Stimulated activated CD4-positive, alpha-beta T cell treated with anti-CD3 and anti-CD28 coated beads, TNF-alpha, amount 100 ng/mL, for 1 hour (primary cell): ENCODE results near the gene CYP26C1.
"Not testable (repeated sequence)": the region's sequence is repeated elsewhere in the genome, so short reads cannot be mapped to it uniquely, and the experiment has no call there.

Source experiments
- DNase-seq, 3 donors: peaks; one replicate each; pipeline ENCODE4 v3.0.0-alpha.2; 2020; ENCODE audit warnings: low read depth in 3 of 3, low spot score in 1 of 3

Gene CYP26C1

GRCh38 chr10:93076871-93077270 lies 16.3 kb downstream of the CYP26C1 start:
- DNase-seq = no peak

GRCh38 chr10:93077860-93078337 lies 17.3 kb downstream of the CYP26C1 start:
- no peak for DNase-seq

GRCh38 chr10:93079663-93080349 lies 19.2 kb downstream of the CYP26C1 start:
- no peak for DNase-seq

GRCh38 chr10:93080350-93081046 lies 19.9 kb downstream of the CYP26C1 start:
- DNase-seq = peak; percentile 8 to 31 (median 10)

- no peak for DNase-seq
These were observed 20.7 kb downstream of the CYP26C1 start for GRCh38 chr10:93081318-93081717.

- no peak for DNase-seq
These were observed 21.2 kb downstream of the CYP26C1 start for GRCh38 chr10:93081834-93082233.

GRCh38 chr10:93083743-93084539 lies 23.3 kb downstream of the CYP26C1 start:
- DNase-seq = no peak

- DNase-seq = no peak
These were observed 24.8 kb downstream of the CYP26C1 start for GRCh38 chr10:93085272-93085859.

- DNase-seq = no peak
These were observed 25.7 kb downstream of the CYP26C1 start for GRCh38 chr10:93086289-93086688.

- DNase-seq = no peak
These were observed 27.2 kb downstream of the CYP26C1 start for GRCh38 chr10:93087846-93088245.

- no peak for DNase-seq
These were observed 27.9 kb downstream of the CYP26C1 start for GRCh38 chr10:93088466-93088865.

GRCh38 chr10:93090619-93091018 lies 30.0 kb downstream of the CYP26C1 start:
- no peak for DNase-seq

GRCh38 chr10:93091960-93092359 lies 31.4 kb downstream of the CYP26C1 start:
- no peak for DNase-seq

- DNase-seq = no peak
These were observed 34.6 kb downstream of the CYP26C1 start for GRCh38 chr10:93095225-93095624.

GRCh38 chr10:93096901-93097300 lies 36.3 kb downstream of the CYP26C1 start:
- DNase-seq = no peak

- DNase-seq = no peak
These were observed 36.8 kb downstream of the CYP26C1 start for GRCh38 chr10:93097386-93097785.

GRCh38 chr10:93098816-93099215 lies 38.2 kb downstream of the CYP26C1 start:
- no peak for DNase-seq

- no peak for DNase-seq
These were observed 39.1 kb downstream of the CYP26C1 start for GRCh38 chr10:93099670-93100069.

GRCh38 chr10:93101148-93101547 lies 40.5 kb downstream of the CYP26C1 start:
- DNase-seq = not testable (repeated sequence)

GRCh38 chr10:93103953-93104352 lies 43.4 kb downstream of the CYP26C1 start:
- DNase-seq = no peak

- no peak for DNase-seq
These were observed 46.1 kb downstream of the CYP26C1 start for GRCh38 chr10:93106631-93107072.
